H9 (cell line): Measurements from ENCODE around the gene ODAD3. TPM values are rescaled to one million over a fixed set of nuclear protein-coding genes. Genes with fewer than 3 reads are reported as not detected.
A peak's percentile ranks its signal among the peaks of the same experiment; 100 is the strongest.

Experiments
- DNase-seq: peaks from one replicate; pipeline ENCODE4 v3.0.0-alpha.2; 2017
- H2AFZ ChIP-seq: one replicate; pipeline ENCODE4 v1.6.1; 2013; ENCODE audit warnings: mild to moderate bottlenecking, low read length, control low read depth, moderate library complexity
- H2AK5ac ChIP-seq: 2 replicates; pipeline ENCODE4 v1.6.1; 2013; ENCODE audit warnings: low read length, control low read depth, mixed read lengths; ENCODE audit not compliant: insufficient read length
- H2BK120ac ChIP-seq: one replicate; pipeline ENCODE4 v1.6.1; 2013; ENCODE audit warnings: low read depth, mild to moderate bottlenecking, low read length, control low read depth, inconsistent platforms; ENCODE audit not compliant: poor library complexity, severe bottlenecking
- H2BK12ac ChIP-seq: 2 replicates; pipeline ENCODE4 v1.6.1; 2013; ENCODE audit warnings: low read length, control low read depth, mixed read lengths, low read depth; ENCODE audit not compliant: insufficient read length
- H2BK15ac ChIP-seq: 2 replicates; pipeline ENCODE4 v1.6.1; 2013; ENCODE audit warnings: low read depth, low read length, control low read depth
- H2BK20ac ChIP-seq: one replicate; pipeline ENCODE4 v1.6.1; 2013; ENCODE audit warnings: low read depth, mild to moderate bottlenecking, low read length, control low read depth, inconsistent platforms; ENCODE audit not compliant: poor library complexity, severe bottlenecking
- H2BK5ac ChIP-seq: 2 replicates; pipeline ENCODE4 v1.6.1; 2013; ENCODE audit warnings: low read length, control low read depth, mixed read lengths; ENCODE audit not compliant: insufficient read length
- H3K14ac ChIP-seq: 2 replicates; pipeline ENCODE4 v1.6.1; 2013; ENCODE audit warnings: low read length, control low read depth; ENCODE audit not compliant: insufficient read depth
- H3K18ac ChIP-seq: 2 replicates; pipeline ENCODE4 v1.6.1; 2013; ENCODE audit warnings: low read depth, mild to moderate bottlenecking, mixed read lengths, low read length, control low read depth; ENCODE audit not compliant: insufficient read length
- H3K23ac ChIP-seq: 2 replicates; pipeline ENCODE4 v1.6.1; 2013; ENCODE audit warnings: low read length, control low read depth, mixed read lengths, low read depth; ENCODE audit not compliant: insufficient read length
- H3K23me2 ChIP-seq: 2 replicates; pipeline ENCODE4 v1.6.1; 2013; ENCODE audit warnings: low read depth, mild to moderate bottlenecking, mixed read lengths, low read length, control low read depth; ENCODE audit not compliant: insufficient read length, poor library complexity, severe bottlenecking
- H3K27ac ChIP-seq: 2 replicates; pipeline ENCODE4 v1.5.1; 2013; ENCODE audit warnings: low read length, control low read depth, mixed read lengths, low read depth; ENCODE audit not compliant: insufficient read length
- H3K27me3 ChIP-seq: 2 replicates; pipeline ENCODE4 v1.6.1; 2013; ENCODE audit warnings: low read length, control low read depth, inconsistent platforms; ENCODE audit not compliant: insufficient read depth
- H3K4ac ChIP-seq: 2 replicates; pipeline ENCODE4 v1.6.1; 2013; ENCODE audit warnings: low read depth, mild to moderate bottlenecking, control low read depth, inconsistent platforms, low read length, moderate library complexity
- H3K4me1 ChIP-seq: 2 replicates; pipeline ENCODE4 v1.6.1; 2013; ENCODE audit warnings: low read length, control low read depth, inconsistent platforms; ENCODE audit not compliant: insufficient read depth
- H3K4me2 ChIP-seq: 2 replicates; pipeline ENCODE4 v1.6.1; 2013; ENCODE audit warnings: low read length, control low read depth, mixed read lengths; ENCODE audit not compliant: insufficient read length, insufficient read depth
- H3K56ac ChIP-seq: 2 replicates; pipeline ENCODE4 v1.6.1; 2013; ENCODE audit warnings: low read depth, mild to moderate bottlenecking, mixed read lengths, low read length, control low read depth; ENCODE audit not compliant: insufficient read length
- H3K79me1 ChIP-seq: 2 replicates; pipeline ENCODE4 v1.6.1; 2013; ENCODE audit warnings: low read depth, mild to moderate bottlenecking, moderate library complexity, low read length, control low read depth, inconsistent platforms; ENCODE audit not compliant: insufficient read depth, poor library complexity, severe bottlenecking
- H3K79me2 ChIP-seq: 2 replicates; pipeline ENCODE4 v1.6.1; 2013; ENCODE audit warnings: low read length, control low read depth, inconsistent platforms; ENCODE audit not compliant: insufficient read depth
- H3K9ac ChIP-seq: 2 replicates; pipeline ENCODE4 v1.6.1; 2013; ENCODE audit warnings: low read length, control low read depth, mixed read lengths; ENCODE audit not compliant: insufficient read length; ENCODE audit errors: extremely low read depth
- H3K9me3 ChIP-seq: one replicate; pipeline ENCODE4 v1.6.1; 2013; ENCODE audit warnings: low read depth, low read length, inconsistent platforms; ENCODE audit not compliant: control insufficient read depth
- H3T11ph ChIP-seq: one replicate; pipeline ENCODE4 v1.6.1; 2013; ENCODE audit warnings: mild to moderate bottlenecking, low read length, control low read depth, inconsistent platforms
- H4K20me1 ChIP-seq: one replicate; pipeline ENCODE4 v1.6.1; 2013; ENCODE audit not compliant: control insufficient read depth, insufficient read length, insufficient read depth
- H4K5ac ChIP-seq: 2 replicates; pipeline ENCODE4 v1.6.1; 2013; ENCODE audit warnings: low read depth, mild to moderate bottlenecking, mixed read lengths, low read length, control low read depth; ENCODE audit not compliant: insufficient read length
- H4K8ac ChIP-seq: replicated peaks from 2 replicates; pipeline ENCODE4 v1.6.1; 2013; ENCODE audit warnings: low read length, control low read depth, mixed read lengths, low read depth; ENCODE audit not compliant: insufficient read length
- H4K91ac ChIP-seq: 2 replicates; pipeline ENCODE4 v1.6.1; 2013; ENCODE audit warnings: low read depth, mild to moderate bottlenecking, moderate library complexity, mixed read lengths, low read length, control low read depth; ENCODE audit not compliant: insufficient read length
- H3K27ac Mint-ChIP-seq, 3 experiments: 2 replicates in 2 of 3; 3 replicates in 1 of 3; pipeline ENCODE4 v1.8.0; 2020 to 2021; ENCODE audit warnings: mixed read lengths in 3 of 3, mild to moderate bottlenecking in 1 of 3, moderate library complexity in 1 of 3
- H3K27me3 Mint-ChIP-seq: 2 replicates; pipeline ENCODE4 v1.8.0; 2021; ENCODE audit warnings: low read depth, mild to moderate bottlenecking, moderate library complexity, mixed read lengths
- H3K36me3 Mint-ChIP-seq, 3 experiments: 2 replicates in 2 of 3; 3 replicates in 1 of 3; pipeline ENCODE4 v1.8.0; 2020 to 2021; ENCODE audit warnings: low read depth in 3 of 3, mixed read lengths in 3 of 3; ENCODE audit not compliant: insufficient read depth in 1 of 3
- H3K4me1 Mint-ChIP-seq, 2 experiments: 2 replicates each; pipeline ENCODE4 v1.8.0; 2020; ENCODE audit warnings: mixed read lengths in 2 of 2
- H3K4me3 Mint-ChIP-seq, 2 experiments: 2 replicates in 1 of 2; 3 replicates in 1 of 2; pipeline ENCODE4 v1.8.0; 2020 to 2021; ENCODE audit warnings: mild to moderate bottlenecking in 2 of 2, mixed read lengths in 2 of 2, moderate library complexity in 1 of 2
- H3K9me3 Mint-ChIP-seq, 2 experiments: 2 replicates in 1 of 2; 3 replicates in 1 of 2; pipeline ENCODE4 v1.8.0; 2020; ENCODE audit warnings: mild to moderate bottlenecking in 2 of 2, mixed read lengths in 2 of 2, moderate library complexity in 1 of 2
- WGBS: extraction: QIAGEN DNeasy Blood & Tissue Kit; methylation state at CpG from one replicate; pipeline ENCODE4 v1.1.7; 2013; ENCODE audit warnings: missing lambda C conversion rate, low lambda C conversion rate, mixed read lengths; ENCODE audit not compliant: insufficient read length; ENCODE audit errors: extremely low coverage; 5-methylcytosine and 5-hydroxymethylcytosine counted together
- total RNA-seq: library from RNA; stranded (reverse); gene quantifications from 2 replicates; pipeline ENCODE4 v1.2.1, GENCODE V29; 2021
- TF ChIP-seq, protein P1 (sequence below): fragments of 200-600 bp; sonication (generic); conservative IDR thresholded peaks from 3 replicates; pipeline ENCODE4 v1.8.0; 2021; ENCODE audit warnings: antibody characterized with exemption, mild to moderate bottlenecking

Gene ODAD3
- total RNA-seq, 1 experiment from 2014 or later, result 2.5 TPM

DNA sequence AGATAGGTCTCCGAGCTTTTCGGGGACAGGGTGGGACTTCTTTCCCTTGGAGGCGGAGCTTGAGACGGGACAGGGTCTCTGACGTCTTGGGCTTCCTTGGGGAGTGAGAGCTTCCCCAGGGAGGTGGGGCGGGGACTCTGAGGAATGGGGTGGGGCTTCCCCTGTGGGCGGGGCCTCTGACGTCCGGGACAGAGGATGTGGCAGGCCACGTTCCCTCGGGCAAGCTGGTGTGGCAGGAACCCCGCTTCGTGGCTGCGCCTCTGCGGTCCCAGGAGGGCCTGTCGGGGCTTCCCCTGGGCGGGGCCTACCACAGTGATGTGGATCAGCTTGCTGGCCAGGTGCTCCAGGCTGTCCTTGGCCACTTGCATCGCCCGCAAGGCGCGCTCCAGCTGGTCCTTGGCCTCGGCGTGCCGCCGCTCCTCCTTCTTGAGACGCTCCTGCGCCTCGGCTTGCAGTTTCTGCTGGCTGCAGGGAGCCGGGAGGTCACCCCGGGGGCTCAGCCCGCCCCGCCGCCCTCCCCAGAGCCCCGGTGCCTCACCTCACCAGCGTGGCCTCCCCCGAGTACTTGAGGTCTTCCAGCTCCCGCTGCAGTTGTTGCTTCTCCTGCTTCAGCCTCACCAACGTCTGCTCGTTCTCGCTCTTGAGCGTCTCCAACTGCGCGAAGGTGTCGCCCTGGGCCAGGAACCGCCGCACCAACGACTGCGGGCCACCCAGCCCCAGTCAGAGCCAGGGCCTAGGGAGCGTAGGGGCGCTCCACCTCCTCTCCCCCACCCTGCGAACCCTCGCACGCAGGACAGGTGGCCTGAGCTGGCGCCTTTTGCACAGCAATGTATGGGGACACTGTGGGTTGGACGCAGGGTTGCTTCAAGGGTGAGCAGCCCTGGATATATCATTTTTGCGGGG, 12.5 kb downstream of the ODAD3 start:
- Histone ChIP-seq H3K23me2 (peaks cover 32% of the 10 kb centered on the region), H3K14ac (peak overlapping the region; percentile 13; the same call in 1 of the 2 replicates), H3K9me3 (no peaks in the 10 kb centered on the region), H4K20me1 (no peaks in the 10 kb centered on the region), H4K8ac (no peak overlapping the region), H2BK120ac (no peak overlapping the region), H2BK5ac (no peak overlapping the region), H3K27me3 (no peaks in the 10 kb centered on the region; the same call in 1 of the 2 replicates), H3K4me2 (peak overlapping the region; percentile 72), H4K91ac (no peak overlapping the region), H3K56ac (no peak overlapping the region), H2BK12ac (no peak overlapping the region), H2BK15ac (no peak overlapping the region), H2AK5ac (no peak overlapping the region), H3K27ac (no peak overlapping the region), H3K9ac (no peak overlapping the region), H4K5ac (no peak overlapping the region), H3K23ac (no peak overlapping the region), H3K18ac (peak overlapping the region; percentile 22), H2BK20ac (no peak overlapping the region), H3K4ac (no peak overlapping the region), H2AFZ (peak overlapping the region; percentile 70), H3K4me1 (no peaks in the 10 kb centered on the region), H3T11ph (no peak overlapping the region), H3K79me1 (no peaks in the 10 kb centered on the region), H3K79me2 (no peaks in the 10 kb centered on the region)
- Mint-ChIP-seq H3K27me3 (peaks cover 27% of the 10 kb centered on the region), H3K36me3 (0 out of 7 replicates have a peak, but pooled peaks cover 0 to 2% (median 0%) of the 10 kb centered on the region in 3 experiments), H3K4me1 (peaks cover 23 to 31% of the 10 kb centered on the region in 2 experiments), H3K27ac (peak overlapping the region; percentile 90 to 95 (median 90); a peak in 5 of 7 replicates), H3K4me3 (peak overlapping the region; percentile 69 to 92), H3K9me3 (no peaks in the 10 kb centered on the region; a peak in 2 of 5 replicates)
- peak; percentile 99 for DNase-seq
- no CpG with 5 or more reads among the region's 56 CpGs for WGBS
- TF ChIP-seq, protein P1, sequence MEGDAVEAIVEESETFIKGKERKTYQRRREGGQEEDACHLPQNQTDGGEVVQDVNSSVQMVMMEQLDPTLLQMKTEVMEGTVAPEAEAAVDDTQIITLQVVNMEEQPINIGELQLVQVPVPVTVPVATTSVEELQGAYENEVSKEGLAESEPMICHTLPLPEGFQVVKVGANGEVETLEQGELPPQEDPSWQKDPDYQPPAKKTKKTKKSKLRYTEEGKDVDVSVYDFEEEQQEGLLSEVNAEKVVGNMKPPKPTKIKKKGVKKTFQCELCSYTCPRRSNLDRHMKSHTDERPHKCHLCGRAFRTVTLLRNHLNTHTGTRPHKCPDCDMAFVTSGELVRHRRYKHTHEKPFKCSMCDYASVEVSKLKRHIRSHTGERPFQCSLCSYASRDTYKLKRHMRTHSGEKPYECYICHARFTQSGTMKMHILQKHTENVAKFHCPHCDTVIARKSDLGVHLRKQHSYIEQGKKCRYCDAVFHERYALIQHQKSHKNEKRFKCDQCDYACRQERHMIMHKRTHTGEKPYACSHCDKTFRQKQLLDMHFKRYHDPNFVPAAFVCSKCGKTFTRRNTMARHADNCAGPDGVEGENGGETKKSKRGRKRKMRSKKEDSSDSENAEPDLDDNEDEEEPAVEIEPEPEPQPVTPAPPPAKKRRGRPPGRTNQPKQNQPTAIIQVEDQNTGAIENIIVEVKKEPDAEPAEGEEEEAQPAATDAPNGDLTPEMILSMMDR, result no peak
